Cerebellar nuclear complex (tissue), 1 donor: ENCODE results near the gene IL1R2.

Source experiments
- DNase-seq, 2 experiments: peaks; one replicate each; lab custom pipeline; 2025; lab: John Stamatoyannopoulos, UW

IL1R2 gene

GRCh38 chr2:102022884-102023539 lies 31.3 kb downstream of the IL1R2 start:
- no peak for DNase-seq

DNA sequence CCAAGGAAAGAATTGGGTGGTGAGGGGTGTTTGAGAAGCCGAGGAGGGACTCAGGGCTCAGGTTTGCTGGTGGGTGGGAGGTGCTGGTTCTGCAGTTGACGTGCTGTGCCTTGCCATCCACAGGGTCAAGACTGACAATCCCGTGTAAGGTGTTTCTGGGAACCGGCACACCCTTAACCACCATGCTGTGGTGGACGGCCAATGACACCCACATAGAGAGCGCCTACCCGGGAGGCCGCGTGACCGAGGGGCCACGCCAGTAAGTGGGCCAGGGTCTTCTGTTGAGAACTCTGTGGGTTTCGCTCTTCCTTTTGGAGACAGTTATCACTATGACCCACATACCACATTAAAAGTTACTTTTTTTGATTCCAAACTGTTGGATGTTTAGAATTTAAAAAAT lies 32.6 kb downstream of the IL1R2 start:
- DNase-seq: no peak

- DNase-seq: no peak
Observed at GRCh38 chr2:102025016-102025501, 33.3 kb downstream of the IL1R2 start.

GRCh38 chr2:102025583-102026267 lies 34.0 kb downstream of the IL1R2 start:
- DNase-seq: no peak

DNA sequence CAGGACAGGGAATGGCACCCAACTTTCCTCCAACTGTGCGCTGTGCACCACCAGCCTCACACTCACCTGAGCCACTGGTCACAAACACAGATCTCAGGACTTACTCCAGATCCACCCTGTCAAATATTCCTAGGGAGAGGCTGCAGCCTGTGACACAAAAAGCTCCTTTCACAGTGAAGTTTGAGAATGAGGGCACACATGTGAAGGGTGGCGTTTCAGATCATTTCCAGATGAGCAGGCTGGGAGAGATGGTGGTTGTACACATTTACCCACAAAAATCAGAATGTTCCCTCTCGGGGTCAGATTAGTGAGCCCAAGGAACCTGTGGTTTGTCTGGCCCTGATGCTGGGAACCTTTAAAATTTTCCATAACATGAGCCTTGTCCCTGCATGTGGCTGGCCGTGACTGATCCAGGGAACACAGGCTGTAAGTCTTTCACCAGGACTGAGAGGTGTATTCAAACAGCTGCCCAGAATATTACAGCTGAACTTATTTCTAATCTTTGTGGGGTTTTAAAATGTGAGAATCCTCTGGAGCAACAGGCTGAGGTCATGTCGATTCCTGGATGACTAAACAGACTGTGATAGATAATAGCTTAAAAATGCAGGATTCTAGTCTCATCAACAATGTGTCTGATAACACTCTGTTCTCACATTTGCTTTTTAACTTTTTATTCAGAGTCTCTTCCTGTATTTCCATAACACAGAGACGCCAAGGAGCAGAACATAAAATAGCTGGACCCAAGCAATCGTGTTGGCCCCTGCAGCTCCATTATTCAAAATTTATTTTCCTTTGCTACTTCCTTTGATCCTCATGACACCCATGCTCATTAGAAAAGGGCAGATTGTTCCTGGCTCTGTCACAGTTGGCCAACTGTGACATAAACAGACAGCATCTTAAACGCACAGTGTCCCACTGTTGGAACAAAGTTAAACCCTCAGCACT lies 35.5 kb downstream of the IL1R2 start:
- no peak for DNase-seq

DNA sequence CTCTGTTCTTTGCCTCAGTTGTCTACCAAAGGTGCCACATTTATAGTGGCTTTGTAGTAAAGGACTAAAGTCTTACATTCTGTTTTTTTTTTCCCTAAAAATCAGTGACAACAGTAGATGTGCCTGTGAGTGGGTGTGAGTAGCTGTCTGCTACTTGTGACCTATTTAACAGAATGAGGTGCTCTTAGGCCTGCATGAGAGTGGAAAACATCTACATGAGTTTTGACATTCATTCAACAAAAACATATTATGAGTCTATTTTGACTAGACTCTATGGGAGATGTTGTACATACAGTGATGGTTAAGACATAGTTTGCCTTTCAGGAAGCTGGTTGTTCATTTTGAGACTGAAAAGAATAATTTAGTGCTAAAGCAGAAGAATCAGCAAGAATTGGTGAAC lies 36.7 kb downstream of the IL1R2 start:
- no peak for DNase-seq

DNA sequence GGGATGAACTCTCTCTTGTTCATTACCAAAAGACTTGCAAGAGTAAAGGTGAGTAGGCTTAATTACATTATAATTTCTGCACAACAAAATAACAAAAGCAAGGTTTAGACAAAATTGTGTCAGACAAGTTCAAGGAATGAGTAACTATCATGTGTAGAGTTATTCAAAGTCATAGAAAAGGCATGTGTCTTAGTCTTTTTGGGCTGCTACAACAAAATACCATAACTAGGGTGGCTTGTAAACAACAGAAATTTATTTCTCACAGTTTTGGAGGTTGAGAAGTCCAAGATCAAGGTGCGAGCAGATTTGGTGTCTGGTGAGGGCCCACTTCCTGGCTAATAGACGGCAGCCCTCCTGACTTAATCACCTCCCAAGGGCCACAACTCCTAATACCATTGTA lies 37.6 kb downstream of the IL1R2 start:
- no peak for DNase-seq

DNA sequence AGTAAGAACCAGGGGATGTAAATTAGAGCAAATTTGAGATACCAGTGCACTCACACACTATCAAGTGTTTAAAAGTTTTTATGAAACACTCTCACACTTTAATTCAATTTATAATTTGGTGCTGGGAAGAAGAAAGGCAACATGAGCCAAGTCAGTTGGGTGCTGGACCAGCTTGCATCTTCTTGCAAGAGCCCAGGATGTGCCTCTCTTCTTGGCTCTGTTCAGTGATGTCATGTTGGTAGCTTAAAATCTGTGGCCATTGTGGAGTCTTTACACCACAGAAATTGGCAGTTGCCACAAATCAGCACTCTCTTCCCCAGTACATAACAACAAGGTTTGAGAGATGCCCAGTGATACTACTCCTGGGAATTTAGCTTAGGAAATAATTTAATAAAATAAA lies 38.2 kb downstream of the IL1R2 start:
- no peak for DNase-seq

DNA sequence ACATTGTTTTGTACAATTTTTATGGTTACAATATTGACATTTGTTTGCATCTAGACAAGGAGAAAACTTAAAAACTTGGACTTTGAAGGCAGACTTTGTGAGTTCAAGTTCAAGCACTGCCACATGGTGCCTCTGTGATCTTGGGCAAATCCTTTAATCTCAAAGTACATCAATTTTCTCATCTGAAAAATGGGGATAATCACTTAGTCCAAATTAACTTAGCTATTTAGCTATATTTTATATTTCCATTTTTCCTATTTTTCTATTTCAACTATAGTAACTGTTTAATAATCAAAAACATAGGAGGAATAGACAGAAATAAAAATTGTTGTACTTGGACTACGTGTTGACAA lies 38.7 kb downstream of the IL1R2 start:
- DNase-seq: no peak

DNA sequence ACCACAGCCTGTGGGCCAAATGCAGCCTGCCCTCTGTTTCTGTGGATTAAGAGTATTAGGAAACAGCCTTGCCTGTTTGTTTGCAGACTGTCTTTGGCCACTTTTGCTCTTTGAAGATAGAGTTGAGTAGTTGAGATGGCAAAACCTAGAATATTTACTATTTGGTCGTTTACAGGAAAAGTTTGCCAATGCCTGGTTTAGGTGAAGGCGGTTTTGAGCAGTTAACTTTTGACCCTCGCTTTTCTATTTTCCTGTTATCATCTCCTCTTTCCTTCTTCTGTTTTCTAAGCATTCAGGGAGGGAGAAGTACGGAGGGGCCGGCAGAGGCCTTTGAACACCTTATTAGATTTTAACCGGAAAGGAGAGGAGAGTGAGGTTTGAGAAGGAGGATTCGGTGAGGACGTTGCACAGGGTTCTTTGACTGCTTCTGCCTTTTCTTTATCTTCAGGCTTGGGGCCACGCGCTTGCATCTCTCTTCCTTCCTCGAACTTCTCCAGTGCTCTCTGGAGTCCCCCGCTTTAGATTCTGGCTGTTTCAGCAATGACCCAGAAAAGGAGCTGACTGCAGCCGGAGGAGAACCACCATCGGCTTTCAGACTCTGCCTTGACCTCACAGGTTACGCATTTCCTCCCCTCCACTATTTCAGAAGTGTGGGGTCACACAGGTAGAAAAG lies 39.2 kb downstream of the IL1R2 start:
- no peak for DNase-seq

- no peak for DNase-seq
Observed at GRCh38 chr2:102032368-102033030, 40.7 kb downstream of the IL1R2 start.

DNA sequence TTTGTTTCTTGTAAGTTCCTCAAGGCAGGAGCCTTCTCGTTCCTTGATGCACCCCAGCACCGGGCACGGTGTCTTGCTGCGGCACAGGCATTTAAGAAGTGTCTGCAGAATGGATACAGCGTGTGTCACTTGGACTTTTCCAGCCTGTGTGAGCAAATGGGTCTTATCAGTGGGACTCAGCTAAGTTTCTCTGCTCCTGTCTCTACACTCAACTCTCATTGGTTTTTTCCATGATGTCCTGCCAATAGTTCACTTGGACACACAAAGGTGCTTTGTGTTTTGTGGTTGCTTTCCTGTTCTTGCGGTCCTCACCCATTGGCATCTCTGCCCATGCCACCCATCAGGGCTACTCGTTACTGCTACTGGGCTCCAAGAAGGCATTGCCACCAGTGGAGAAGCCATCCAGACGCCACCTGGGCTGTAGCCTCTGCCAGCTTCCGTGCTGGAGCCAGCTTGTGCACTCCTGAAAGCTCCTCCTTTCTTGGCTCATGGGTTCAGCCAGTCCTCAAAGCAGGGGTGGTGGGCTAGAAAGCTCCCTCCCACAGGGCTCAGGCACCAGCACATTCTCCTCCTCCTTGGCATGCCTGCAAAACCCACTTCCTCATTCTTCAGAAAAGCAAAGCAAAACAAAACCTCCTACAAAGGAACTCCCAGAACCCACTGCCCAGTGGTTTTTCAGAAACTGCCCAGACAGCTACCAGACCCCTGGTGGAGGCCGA lies 41.4 kb downstream of the IL1R2 start:
- DNase-seq: no peak

GRCh38 chr2:102033750-102034682 lies 42.3 kb downstream of the IL1R2 start:
- no peak for DNase-seq

DNA sequence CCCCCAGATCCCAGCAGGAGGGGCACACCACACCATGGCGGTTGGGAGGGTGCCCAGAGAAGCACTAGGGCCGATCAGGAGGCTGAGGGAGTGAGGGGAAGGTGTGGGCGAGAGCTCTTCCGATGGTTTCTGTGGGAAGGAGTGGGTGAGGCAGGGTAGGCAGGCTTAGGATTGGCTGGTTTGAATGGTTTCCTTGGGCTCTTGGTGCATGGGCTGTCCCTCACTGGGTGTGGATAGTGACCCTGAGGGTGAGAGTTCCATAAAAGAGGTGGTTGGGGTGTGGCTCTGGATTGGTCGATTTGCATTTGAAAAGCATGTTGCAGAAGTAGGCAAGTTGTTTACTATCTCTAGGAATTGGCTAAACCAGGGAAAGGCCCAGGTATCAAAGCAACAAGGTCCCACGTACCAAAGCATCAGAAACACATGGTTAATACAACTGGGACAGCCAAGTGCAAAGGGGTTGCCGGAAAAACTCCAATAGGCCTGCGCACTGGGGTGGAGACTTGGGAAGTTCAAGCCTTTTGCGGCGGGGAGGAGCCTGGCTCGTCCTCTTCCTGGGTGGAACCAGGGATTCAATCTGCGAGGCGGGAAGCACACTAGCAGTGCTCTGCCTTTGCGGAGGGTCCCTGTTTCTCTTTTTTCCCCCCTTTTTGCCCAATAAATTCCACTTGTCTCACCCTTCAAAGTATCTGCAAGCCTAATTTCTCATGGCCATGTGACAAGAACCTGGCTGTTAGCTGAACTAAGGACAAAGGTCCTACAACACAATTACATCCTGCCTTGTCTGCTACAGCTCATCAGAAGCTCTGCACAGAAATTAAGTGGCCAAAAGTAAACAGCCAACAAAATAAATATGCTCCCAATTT lies 43.2 kb downstream of the IL1R2 start:
- no peak for DNase-seq

GRCh38 chr2:102037681-102038080 lies 45.9 kb downstream of the IL1R2 start:
- no peak for DNase-seq

- DNase-seq: no peak
Observed at GRCh38 chr2:102040229-102040628, 48.5 kb downstream of the IL1R2 start.

DNA sequence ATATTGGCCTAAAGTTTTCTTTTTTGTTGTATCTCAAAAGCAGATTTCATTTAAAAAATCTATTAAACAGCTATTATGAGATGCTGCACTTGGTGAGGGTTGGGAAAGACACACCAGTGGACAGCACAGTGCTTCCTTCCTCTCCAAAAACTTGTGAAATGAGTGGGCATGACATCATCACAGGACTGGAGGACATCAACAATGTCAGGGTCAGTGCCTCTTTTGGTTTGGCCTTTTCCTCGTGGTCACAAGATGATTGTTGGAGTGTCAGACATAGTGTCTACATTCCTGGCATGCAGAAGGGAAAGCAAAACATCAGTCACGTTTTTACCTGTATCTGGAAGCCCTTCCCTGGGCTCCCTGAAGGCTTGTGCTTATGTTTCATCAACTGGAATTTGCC lies 49.6 kb downstream of the IL1R2 start:
- DNase-seq: no peak

GRCh38 chr2:102042196-102043081 lies 50.7 kb downstream of the IL1R2 start:
- no peak for DNase-seq
